Stimulated activated naive CD8-positive, alpha-beta T cell treated with anti-CD3 and anti-CD28 coated beads, Interleukin-15, Interleukin-2, amounts not matched to agents 100 ng/mL and 50 ng/mL, for 24 hours (primary cell): Measurements from ENCODE around the gene AGBL1.

ENCODE experiments used
- H3K27ac Mint-ChIP-seq: one replicate; pipeline ENCODE4 v1.8.0; 2021; ENCODE audit warnings: mild to moderate bottlenecking, mixed read lengths
- H3K27me3 Mint-ChIP-seq: one replicate; pipeline ENCODE4 v1.8.0; 2021; ENCODE audit warnings: mixed read lengths
- H3K36me3 Mint-ChIP-seq: one replicate; pipeline ENCODE4 v1.8.0; 2021; ENCODE audit warnings: low read depth, mixed read lengths
- H3K4me1 Mint-ChIP-seq: one replicate; pipeline ENCODE4 v1.8.0; 2021; ENCODE audit warnings: low read depth, mixed read lengths
- H3K4me3 Mint-ChIP-seq: one replicate; pipeline ENCODE4 v1.8.0; 2021; ENCODE audit warnings: mild to moderate bottlenecking, mixed read lengths
- H3K9me3 Mint-ChIP-seq: one replicate; pipeline ENCODE4 v1.8.0; 2021; ENCODE audit warnings: mixed read lengths

Gene AGBL1

GRCh38 chr15:86221119-86221518 lies 141.4 kb downstream of the AGBL1 start:
- no peaks in the 10 kb centered on the region for H3K4me1 Mint-ChIP-seq
- H3K27me3 Mint-ChIP-seq = peaks cover 27% of the 10 kb centered on the region
- peaks cover 12% of the 10 kb centered on the region for H3K9me3 Mint-ChIP-seq
- H3K36me3 Mint-ChIP-seq = no peaks in the 10 kb centered on the region
- H3K27ac Mint-ChIP-seq = no peak overlapping the region
- H3K4me3 Mint-ChIP-seq = no peak overlapping the region

DNA sequence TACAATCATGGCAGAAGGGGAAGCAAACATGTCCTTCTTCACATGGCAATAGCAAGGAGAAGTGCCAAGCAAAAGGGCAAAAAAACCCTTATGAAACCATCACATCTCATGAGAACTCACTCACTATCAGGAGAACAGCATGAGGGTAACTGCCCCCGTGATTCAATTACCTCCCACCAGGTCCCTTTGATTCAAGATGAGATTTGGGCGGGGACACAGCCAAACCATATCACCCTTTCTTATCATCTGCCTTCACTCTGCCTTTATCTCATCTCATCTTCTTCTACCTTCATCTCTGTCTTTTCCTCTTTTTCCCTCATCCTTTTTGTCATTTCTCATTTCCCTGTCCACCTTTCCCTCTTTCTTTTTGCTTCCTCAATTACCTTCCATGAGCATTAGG lies 149.6 kb downstream of the AGBL1 start:
- Mint-ChIP-seq H3K4me1 (no peaks in the 10 kb centered on the region), H3K9me3 (no peaks in the 10 kb centered on the region), H3K4me3 (no peak overlapping the region), H3K36me3 (no peaks in the 10 kb centered on the region), H3K27me3 (peaks cover 45% of the 10 kb centered on the region), H3K27ac (no peak overlapping the region)

DNA sequence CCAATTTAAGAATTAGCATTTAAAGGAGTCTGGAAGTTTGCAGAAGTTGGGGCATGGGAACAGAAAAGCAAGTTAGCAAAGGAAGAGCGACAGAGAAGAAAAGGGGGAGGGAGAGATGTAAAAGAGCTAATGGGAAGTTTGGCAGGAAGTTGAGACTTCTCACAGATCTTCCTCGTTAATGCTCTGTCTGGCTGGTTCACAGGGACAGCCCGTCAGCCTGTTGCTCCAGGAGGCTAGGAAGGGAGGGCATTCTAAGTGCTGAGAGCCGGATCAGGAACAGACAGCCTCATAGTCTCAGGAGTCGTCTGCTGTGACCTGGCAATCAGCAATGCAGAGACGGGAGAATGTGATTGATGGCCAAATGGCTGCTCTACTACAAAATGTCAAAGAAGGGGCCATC lies 150.3 kb downstream of the AGBL1 start:
- Mint-ChIP-seq H3K9me3 (no peaks in the 10 kb centered on the region), H3K36me3 (no peaks in the 10 kb centered on the region)

DNA sequence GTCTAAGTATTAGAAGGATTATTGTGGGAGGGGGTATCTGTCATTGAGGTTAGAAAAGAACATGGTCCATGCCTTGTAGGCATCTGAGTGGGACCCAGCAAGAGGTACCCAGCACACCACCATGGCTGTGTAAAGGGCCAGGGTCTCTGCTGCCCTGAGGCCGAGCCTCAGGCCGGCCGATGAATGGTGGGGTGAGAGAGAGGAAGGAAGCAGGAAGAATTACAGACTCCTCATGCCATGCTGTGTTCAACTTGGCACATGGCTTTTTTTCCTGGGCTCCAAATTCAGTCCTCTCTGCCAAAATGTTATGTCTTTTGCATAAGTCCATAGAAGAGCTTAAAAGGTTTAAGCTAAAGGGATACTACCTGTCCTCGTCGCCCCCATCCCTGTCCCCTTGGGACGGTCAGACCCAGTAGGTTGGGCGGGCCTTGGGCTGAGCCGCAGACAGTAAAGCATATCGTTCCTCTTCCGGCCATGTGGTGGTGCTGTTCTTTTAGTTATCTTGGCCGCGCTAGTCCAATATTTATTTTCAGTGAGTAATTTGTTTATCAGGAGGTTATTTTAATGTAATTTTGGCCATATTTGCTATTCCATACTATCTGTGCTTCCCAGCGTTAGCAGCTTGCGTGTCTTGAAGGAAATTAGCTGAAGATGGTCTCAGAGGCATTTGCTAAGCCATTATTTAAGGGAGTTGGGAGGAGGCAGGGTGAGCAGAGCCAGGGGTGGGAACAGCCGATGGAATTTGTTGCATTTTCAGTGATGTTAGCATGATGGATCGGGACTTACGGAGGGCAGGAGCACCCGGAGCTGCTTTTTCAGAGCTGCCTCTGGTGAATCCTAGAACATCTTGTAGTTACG lies 152.4 kb downstream of the AGBL1 start:
- Mint-ChIP-seq H3K27me3 (peaks cover 55% of the 10 kb centered on the region), H3K4me3 (no peak overlapping the region), H3K27ac (no peak overlapping the region), H3K36me3 (no peaks in the 10 kb centered on the region), H3K9me3 (no peaks in the 10 kb centered on the region), H3K4me1 (no peaks in the 10 kb centered on the region)

More for the DNA sequence above, 150.3 kb downstream of the AGBL1 start:
- no peak overlapping the region for H3K27ac Mint-ChIP-seq
- no peaks in the 10 kb centered on the region for H3K4me1 Mint-ChIP-seq
- no peak overlapping the region for H3K4me3 Mint-ChIP-seq
- H3K27me3 Mint-ChIP-seq = peaks cover 45% of the 10 kb centered on the region

- Mint-ChIP-seq H3K36me3 (no peaks in the 10 kb centered on the region), H3K27me3 (peaks cover 36% of the 10 kb centered on the region), H3K27ac (no peak overlapping the region), H3K9me3 (no peaks in the 10 kb centered on the region), H3K4me3 (no peak overlapping the region), H3K4me1 (no peaks in the 10 kb centered on the region)
These were observed 156.0 kb downstream of the AGBL1 start for GRCh38 chr15:86235667-86236066.

DNA sequence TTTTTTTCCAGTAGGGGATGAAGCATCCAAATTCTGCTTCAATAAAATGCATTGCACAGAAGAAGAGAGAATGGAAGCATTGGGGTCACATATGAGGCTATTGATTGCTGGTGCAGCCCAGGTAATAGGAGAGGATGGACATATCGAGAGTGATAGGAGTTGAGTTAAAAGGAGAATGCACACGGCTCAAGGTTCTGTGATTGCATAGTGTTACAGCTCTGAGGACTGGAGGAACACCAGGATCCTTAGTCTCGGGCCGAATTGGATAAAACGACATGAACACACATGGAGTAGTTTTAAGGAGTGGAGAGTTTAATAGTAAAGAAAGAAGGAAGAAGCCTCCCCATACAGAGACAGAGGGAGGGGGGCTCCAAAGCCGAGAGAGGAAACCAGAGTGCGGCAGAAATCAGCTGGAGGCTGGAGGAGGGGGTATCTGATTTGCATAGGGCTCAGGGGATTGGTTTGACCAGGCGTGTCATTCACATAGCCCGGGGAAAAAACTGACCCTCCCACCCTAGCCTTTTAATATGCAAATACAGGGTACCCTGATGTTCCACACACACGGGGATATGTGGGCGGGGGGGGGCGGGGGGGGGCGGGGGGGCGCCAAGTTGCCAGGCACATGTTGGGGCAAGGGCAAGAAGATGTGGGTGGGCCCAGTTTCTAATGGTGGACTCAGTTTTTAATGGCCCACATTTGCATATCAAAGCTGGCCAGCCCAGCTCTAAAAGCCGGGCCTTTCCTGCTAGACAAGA lies 156.9 kb downstream of the AGBL1 start:
- Mint-ChIP-seq H3K27ac (no peak overlapping the region), H3K36me3 (no peaks in the 10 kb centered on the region), H3K4me3 (no peak overlapping the region), H3K27me3 (peaks cover 32% of the 10 kb centered on the region), H3K9me3 (no peaks in the 10 kb centered on the region), H3K4me1 (no peaks in the 10 kb centered on the region)

DNA sequence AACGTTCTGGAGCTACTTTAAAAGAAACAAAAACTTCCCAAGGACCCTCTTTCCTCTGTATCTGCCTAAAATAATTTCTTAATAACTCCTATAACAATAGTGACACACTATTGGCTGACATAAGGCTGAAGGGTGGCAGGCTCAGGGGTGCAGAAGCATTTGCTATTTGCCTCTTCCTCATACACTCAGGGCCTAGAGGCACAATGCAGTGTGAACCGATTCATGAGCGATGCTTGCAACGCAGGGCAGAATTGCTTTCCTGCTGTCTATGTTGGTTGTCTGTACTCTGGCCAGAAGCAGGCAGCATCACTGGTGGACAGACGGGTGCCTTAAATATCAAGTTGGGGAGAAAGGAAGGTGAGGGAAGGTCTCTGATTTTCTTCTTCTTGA lies 157.4 kb downstream of the AGBL1 start:
- Mint-ChIP-seq H3K9me3 (no peaks in the 10 kb centered on the region), H3K4me3 (no peak overlapping the region), H3K36me3 (no peaks in the 10 kb centered on the region), H3K4me1 (no peaks in the 10 kb centered on the region), H3K27ac (no peak overlapping the region), H3K27me3 (peaks cover 27% of the 10 kb centered on the region)

- H3K4me1 Mint-ChIP-seq = no peaks in the 10 kb centered on the region
- peaks cover 4% of the 10 kb centered on the region for H3K27me3 Mint-ChIP-seq
- H3K36me3 Mint-ChIP-seq = no peaks in the 10 kb centered on the region
- no peaks in the 10 kb centered on the region for H3K9me3 Mint-ChIP-seq
- no peak overlapping the region for H3K27ac Mint-ChIP-seq
- H3K4me3 Mint-ChIP-seq = no peak overlapping the region
These were observed 167.7 kb downstream of the AGBL1 start for GRCh38 chr15:86247249-86247955.

DNA sequence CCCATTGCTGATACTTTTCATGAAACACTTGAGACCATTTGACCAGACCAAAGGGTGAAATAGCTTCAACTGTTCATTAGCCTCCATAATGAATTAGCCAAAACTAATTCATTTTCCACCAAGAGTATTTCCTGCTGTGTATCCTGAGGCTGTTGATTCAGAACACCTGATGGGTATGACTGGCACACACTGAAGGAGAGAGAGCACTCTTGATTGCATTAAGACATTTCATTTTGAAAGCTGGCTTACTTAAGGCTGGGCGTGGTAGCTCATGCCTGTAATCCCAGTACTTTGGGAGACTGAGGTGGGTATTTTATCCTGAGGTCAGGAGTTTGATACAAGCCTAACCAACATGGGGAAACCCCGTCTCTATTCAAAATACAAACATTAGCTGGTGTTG lies 175.6 kb downstream of the AGBL1 start:
- Mint-ChIP-seq H3K27ac (no peak overlapping the region), H3K36me3 (no peaks in the 10 kb centered on the region)

GRCh38 chr15:86256628-86257027 lies 177.0 kb downstream of the AGBL1 start:
- H3K36me3 Mint-ChIP-seq = no peaks in the 10 kb centered on the region
- no peak overlapping the region for H3K4me3 Mint-ChIP-seq
- H3K9me3 Mint-ChIP-seq = no peaks in the 10 kb centered on the region
- no peaks in the 10 kb centered on the region for H3K4me1 Mint-ChIP-seq
- H3K27ac Mint-ChIP-seq = no peak overlapping the region
- H3K27me3 Mint-ChIP-seq = no peaks in the 10 kb centered on the region

More for the DNA sequence above, 175.6 kb downstream of the AGBL1 start:
- Mint-ChIP-seq H3K27me3 (no peaks in the 10 kb centered on the region), H3K9me3 (no peaks in the 10 kb centered on the region), H3K4me1 (no peaks in the 10 kb centered on the region), H3K4me3 (no peak overlapping the region)

DNA sequence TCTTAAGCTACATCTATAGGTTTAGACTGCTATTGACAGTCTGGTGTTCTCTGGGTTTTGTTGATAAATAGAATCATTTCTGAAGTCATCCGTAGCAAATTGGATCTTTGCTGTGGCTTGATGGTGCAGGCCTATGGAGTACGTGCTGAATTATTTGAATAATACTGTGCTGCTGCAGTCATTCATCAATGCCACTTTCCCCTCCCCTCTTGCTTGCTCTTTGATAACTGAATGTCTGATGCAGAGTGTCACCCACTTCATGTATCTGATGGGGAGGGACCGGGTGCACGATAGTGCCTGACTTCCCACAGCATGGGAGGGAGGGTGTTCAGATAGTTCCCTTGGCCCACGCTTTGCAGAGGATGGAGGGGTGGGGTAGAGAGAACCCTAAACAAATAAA lies 179.9 kb downstream of the AGBL1 start:
- Mint-ChIP-seq H3K4me1 (no peaks in the 10 kb centered on the region), H3K27me3 (no peaks in the 10 kb centered on the region), H3K36me3 (no peaks in the 10 kb centered on the region), H3K9me3 (no peaks in the 10 kb centered on the region), H3K27ac (no peak overlapping the region), H3K4me3 (no peak overlapping the region)

DNA sequence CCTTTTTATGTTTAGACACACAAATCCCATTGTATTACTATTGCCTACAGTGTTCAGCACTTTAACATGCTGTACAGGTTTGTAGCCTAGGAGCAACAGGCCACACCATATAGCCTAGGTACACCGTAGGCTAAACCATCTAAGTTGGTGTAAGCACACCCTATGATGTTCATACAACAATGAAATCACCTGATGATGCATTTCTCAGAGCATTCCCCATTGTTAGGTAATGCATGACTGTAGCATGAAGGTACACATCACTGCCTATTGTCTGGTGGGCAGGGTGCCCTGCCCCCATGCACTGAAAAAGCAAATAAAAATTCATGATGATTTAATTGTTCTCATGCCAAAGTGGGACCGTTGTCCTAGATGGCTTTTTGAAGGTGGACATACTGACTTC lies 183.6 kb downstream of the AGBL1 start:
- peaks cover 11% of the 10 kb centered on the region for H3K27me3 Mint-ChIP-seq
- no peaks in the 10 kb centered on the region for H3K9me3 Mint-ChIP-seq
- no peak overlapping the region for H3K27ac Mint-ChIP-seq
- no peaks in the 10 kb centered on the region for H3K36me3 Mint-ChIP-seq
- H3K4me1 Mint-ChIP-seq = no peaks in the 10 kb centered on the region
- no peak overlapping the region for H3K4me3 Mint-ChIP-seq

DNA sequence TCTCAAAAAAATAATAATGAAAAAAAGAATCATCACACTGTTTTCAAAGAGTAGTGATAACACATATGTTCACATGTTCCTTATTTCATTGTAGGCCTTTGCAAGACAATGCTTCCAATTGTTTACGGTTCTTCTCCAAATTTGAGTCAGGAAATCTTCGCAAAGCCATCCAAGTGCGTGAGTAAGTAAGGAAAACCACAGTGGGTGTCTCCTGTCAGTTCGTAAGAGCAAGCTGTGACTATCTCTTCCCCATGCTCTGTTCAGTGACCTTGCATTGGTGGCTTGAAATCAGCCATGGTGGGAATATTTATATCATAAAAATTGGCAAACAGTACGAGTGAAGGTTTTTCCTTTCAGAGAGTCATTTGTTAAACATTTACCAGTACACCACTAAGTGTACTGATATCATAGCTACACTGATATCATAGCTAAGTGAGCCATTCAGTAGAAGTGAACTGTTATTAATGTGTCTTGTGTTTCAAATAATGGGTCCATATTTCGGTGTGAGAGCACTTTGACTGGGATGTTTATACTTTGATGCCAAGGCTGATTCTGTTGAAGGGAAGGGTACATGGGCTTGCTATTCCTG lies 187.3 kb downstream of the AGBL1 start:
- H3K9me3 Mint-ChIP-seq = no peaks in the 10 kb centered on the region
- no peak overlapping the region for H3K4me3 Mint-ChIP-seq
- peaks cover 12% of the 10 kb centered on the region for H3K27me3 Mint-ChIP-seq
- H3K27ac Mint-ChIP-seq = no peak overlapping the region
- H3K36me3 Mint-ChIP-seq = no peaks in the 10 kb centered on the region
- no peaks in the 10 kb centered on the region for H3K4me1 Mint-ChIP-seq

DNA sequence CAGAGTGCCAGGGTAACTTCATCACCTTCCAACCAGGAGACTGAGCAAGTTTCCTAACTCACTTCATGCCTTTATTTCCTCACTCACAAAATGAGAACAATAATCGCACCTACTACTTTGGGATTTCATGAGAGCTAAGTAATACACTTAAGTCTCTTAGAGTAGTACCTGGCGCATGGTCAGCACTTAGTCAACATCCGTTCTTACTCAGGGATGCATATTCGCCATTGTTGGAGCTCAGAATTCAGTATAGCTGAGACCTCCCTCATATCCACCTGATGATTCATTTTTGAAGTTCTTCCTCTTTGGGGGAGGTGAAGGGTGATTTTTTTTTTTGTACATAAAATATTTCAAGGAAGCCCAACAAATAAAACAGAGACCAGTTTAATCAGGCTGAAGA lies 188.2 kb downstream of the AGBL1 start:
- H3K27ac Mint-ChIP-seq = no peak overlapping the region
- H3K9me3 Mint-ChIP-seq = no peaks in the 10 kb centered on the region
- no peaks in the 10 kb centered on the region for H3K4me1 Mint-ChIP-seq
- H3K36me3 Mint-ChIP-seq = no peaks in the 10 kb centered on the region
- peaks cover 15% of the 10 kb centered on the region for H3K27me3 Mint-ChIP-seq
- no peak overlapping the region for H3K4me3 Mint-ChIP-seq

DNA sequence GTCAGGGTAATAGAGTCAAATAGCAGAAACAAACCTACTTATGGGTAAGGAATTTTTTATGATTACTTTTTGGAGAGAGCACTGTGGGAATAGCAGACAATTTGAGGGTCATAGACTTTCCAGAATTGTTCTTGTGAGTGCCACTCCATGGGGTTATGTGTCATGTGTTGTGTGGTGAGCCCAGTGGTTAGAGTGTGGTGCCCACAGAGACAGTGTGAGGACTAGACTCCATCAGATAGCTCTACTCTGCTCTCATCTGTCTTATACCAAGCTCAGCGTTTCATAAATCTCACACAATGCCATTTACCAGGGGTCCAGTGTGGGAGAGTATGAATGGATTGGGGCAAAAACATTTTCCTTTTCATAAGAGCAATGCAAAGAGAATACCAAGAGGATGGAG lies 188.9 kb downstream of the AGBL1 start:
- peaks cover 15% of the 10 kb centered on the region for H3K27me3 Mint-ChIP-seq
- H3K4me1 Mint-ChIP-seq = no peaks in the 10 kb centered on the region
- no peaks in the 10 kb centered on the region for H3K36me3 Mint-ChIP-seq
- no peak overlapping the region for H3K27ac Mint-ChIP-seq
- no peak overlapping the region for H3K4me3 Mint-ChIP-seq
- H3K9me3 Mint-ChIP-seq = no peaks in the 10 kb centered on the region
